ENCODE results near the gene SC5D.

The SC5D gene, protein sequence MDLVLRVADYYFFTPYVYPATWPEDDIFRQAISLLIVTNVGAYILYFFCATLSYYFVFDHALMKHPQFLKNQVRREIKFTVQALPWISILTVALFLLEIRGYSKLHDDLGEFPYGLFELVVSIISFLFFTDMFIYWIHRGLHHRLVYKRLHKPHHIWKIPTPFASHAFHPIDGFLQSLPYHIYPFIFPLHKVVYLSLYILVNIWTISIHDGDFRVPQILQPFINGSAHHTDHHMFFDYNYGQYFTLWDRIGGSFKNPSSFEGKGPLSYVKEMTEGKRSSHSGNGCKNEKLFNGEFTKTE

GRCh38 chr11:121292495-121293287, at the start of gene SC5D:
Gene SC5D (plus strand): TSS chr11:121292771. CDS start chr11:121303376, 10,605 bp downstream.
- peak; percentile 83 for DNase-seq (ENCODE audit: low read depth)

- DNase-seq (ENCODE audit: low read depth), result no peak
Observed at GRCh38 chr11:121244884-121245283, 47.7 kb upstream of the SC5D start.

DNA sequence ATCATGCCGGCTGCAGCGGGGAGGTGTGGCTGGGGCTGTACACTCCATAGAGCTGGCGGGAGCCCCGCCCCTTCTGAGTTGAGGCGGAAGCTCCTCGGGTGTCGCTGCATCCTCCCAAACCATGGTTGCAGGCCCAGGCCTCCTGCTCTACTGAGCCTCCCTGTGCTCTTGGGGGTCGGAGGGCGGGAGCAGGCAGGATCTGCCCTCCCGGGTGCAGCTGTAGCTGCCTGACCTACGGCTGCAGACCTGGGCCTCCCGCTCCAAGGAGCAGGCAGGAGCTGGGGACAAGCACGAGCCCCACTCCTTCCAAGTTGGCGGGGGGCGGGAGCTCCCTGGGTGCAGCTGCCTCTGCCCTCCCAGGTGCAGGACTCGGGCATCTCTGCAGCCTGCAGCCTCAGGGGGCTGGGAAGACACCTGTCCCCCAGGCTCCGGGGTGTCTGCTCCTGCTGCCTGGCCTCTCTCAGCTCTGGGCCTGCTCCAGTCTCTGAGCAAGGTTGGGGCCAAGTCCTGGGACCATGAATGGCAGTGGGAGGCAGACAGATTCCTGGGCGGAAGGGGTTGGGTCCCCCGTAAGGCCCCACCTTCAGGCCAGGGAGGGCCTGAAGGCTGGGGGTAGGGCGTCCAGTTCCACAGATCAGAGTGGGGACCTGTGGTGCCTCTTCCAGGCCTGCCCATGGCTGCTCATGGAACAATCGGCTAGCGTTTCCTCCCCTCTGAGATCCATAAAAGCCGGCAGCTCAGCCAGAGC, 46.4 kb upstream of the SC5D start:
- no peak for DNase-seq (ENCODE audit: low read depth)

DNA sequence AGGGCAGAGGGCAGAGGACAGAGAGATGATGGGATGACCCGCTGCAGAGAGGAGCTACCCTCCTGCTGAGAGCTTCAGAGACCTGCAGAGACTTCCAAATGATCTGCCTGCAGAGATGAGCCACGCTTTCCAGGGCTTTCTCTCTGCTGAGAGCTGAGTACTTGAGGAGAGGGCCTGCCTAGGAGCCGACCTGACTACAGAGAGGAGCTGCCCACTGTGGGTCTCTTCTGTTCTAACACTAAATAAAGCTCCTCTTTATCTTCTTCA, 45.9 kb upstream of the SC5D start:
- DNase-seq (ENCODE audit: low read depth), result no peak

DNA sequence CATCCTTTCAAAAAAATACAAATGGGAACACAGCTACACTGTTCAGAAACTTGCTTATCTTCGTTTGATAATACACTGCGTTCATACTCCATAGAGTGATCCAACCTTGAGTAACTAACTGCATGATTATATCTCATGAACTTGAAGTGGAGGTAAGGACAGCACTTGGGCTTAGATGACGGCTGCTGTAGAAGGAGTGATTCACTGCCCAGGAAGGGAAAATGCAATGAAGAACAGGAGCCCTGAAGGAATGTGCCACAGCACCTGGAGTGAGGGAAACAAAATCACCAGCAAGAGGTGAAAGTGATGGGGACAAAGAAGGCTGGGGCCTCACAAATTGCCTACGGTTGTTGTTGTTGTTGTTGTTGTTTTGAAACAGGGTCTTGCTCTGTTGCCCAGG, 44.1 kb upstream of the SC5D start:
- no peak for DNase-seq (ENCODE audit: low read depth)

GRCh38 chr11:121249039-121249663, 43.4 kb upstream of the SC5D start:
- no peak for DNase-seq (ENCODE audit: low read depth)

DNA sequence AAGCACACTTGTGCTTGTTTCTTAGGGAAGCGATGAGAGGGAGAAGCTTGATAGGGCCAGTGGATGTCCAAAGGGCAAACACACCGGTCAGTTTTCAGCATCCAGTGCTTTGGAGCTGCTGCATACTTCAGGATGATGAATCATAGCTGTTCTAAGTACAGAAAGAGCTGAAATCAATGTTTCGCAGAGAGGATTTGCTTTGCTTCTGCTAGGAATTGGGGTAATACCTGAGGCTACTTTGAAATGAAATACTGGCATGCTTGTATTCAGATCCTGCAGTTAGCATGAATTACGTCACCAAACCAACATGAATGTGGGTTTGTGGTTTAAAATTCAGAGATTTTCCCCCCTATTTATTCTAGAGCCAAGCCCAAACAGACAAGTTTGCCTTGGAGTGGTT, 41.7 kb upstream of the SC5D start:
- DNase-seq (ENCODE audit: low read depth), result no peak

GRCh38 chr11:121253951-121254350, 38.6 kb upstream of the SC5D start:
- no peak for DNase-seq (ENCODE audit: low read depth)

GRCh38 chr11:121254756-121255155, 37.8 kb upstream of the SC5D start:
- DNase-seq (ENCODE audit: low read depth), result no peak

GRCh38 chr11:121255473-121256125, 37.0 kb upstream of the SC5D start:
- no peak for DNase-seq (ENCODE audit: low read depth)

DNA sequence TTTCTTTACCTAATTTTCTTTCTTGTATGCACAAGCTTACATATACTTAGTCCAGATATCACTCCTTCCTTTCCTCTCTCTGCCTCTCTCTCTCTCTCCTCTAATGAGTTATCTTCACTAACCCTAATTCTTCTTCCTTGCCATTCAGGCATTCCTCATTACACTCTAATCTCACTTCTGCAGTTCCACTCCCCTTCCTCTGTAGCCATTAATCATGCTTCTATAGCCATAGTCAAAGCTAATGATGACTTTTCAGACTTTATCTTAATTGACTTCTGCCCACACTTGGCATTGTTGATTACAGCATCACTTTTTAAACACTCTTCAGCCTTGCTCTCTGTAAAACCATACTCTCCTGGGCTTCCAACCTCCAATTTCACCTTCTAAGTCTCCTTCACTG, 35.3 kb upstream of the SC5D start:
- no peak for DNase-seq (ENCODE audit: low read depth)

DNA sequence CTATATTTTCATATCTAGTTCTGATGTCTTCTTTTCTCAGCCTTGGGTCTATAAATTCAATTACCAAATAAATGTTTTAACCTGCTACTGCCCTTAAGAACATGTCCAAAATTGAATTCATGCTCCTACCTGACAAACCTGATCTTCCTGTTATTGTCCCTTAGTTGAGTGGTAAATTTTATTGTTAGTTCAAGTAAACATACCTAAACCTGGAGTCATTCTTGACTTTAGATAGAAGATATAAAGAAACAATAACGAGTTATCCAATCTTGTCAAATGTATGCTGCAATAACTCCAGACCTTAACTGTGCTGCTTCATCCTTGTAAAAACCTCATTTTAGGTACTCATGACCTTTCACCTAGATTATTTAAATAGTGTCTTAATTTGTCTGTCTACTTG, 34.6 kb upstream of the SC5D start:
- DNase-seq (ENCODE audit: low read depth), result no peak

DNA sequence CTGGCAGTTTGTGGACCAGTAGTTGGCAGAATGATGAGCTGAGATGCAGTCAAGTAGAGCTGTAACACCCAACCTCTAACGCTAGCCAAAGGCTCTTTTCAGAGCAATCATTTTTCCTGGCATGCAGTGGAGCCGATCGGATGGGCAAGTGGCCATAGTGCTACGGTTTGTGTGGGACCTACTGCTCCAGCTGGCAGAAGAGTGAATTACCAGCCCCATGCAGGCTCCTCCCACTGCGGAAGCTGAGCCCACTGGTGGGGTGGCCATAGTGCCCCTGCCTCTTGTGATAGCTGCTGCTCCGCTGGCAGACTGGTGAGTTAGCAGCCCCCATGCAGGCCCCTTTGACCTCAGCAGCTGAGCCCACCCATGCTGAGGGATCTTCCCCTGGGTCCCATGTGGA, 27.0 kb upstream of the SC5D start:
- DNase-seq (ENCODE audit: low read depth), result no peak

DNA sequence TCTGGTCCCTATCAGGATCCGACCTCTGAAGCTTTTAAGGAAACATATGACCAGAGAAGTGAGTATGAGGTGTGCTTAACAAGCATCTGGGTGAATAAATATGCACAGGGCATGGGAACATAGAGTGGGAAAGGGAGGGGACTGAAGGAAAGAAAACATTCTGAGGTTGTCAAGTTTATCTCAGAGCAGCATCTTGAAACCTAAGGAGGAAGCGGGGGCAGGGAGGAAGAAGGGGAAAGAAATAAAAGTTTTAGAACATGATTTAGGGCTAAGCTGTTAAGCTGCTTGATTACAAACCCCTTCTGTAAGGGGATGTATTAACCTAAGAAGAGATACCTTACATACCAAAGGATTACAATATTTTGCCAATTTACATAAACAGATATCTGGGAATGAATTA, 24.0 kb upstream of the SC5D start:
- DNase-seq (ENCODE audit: low read depth), result no peak

- DNase-seq (ENCODE audit: low read depth), result no peak
Observed at GRCh38 chr11:121270001-121270678, 22.4 kb upstream of the SC5D start.

DNA sequence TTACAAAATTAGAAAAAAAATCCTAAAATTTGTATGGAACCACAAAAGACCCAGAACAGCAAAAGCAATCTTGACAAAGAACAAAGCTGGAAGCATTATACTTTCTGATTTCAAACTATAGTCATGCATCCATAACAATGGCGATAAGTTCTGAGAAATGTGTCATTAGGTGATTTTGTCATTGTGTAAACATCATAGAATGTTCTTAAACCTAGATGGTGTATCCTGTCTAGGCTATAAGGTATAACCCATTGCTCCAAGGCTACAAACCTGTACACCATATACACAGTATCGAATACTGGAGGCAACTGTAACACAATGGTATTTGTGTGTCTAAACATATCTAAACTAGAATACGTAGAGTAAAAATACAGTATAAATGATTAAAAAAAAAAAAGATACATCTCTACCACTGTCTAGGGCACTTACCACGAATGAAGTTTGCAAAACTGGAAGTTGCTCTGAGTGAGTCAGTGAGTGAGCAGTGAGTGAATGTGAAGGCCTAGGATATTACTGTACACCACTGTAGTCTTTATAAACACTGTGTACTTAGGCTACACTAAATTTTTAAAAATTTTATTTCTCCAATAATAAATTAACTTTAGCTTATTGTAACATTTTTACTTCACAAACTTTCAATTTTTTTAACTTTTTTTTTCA, 18.1 kb upstream of the SC5D start:
- no peak for DNase-seq (ENCODE audit: low read depth)

DNA sequence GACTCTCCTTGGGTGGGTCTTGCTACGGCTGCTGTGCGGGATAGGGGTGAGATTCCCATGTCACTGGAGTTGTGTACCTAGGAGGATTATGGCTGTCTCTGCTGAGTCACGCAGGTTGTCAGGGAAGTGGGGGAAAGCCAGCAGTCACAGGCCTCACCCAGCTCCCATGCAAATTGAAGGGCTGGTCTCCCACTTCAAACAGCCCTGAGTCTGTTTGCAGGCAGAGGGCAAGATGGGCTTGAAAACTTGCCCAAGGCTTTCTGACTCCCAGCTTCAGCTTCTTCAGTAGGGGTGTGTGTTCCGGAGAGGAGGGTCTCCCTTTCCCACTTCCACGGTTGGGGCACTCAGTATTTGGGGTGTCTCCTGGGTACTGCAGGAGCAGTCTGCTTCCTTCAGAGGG, 10.9 kb upstream of the SC5D start:
- no peak for DNase-seq (ENCODE audit: low read depth)

- no peak for DNase-seq (ENCODE audit: low read depth)
Observed at GRCh38 chr11:121282386-121282785, 10.2 kb upstream of the SC5D start.

DNA sequence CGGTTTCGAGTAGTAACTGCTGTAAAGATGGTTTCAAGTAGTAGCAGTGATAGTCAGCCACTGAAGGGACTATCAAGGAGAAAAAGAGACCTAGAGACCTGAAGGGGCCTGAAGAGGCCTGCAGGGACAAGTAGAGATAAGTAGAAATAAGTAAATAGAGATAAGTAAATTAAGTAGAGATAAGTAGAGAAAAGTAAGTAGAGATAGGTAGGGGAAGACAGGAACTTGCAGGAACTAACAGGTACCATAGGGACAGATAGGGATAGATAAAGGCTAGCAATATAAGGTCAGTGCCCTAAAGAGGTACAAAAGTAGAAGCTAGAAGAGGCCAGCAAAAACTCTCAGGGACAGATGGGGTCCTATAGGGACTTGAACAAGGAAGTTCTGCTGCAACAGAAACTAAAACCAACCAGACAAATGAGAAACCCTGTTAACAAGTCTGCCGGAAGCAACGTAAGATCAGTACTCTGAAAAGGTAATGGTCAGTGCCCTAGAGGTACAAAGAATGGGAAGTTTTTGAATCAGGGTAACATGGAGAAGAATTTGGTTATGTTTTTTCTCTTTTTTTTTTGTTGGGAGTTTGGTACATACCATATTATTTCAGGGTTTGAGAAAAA, 9.6 kb upstream of the SC5D start:
- no peak for DNase-seq (ENCODE audit: low read depth)

GRCh38 chr11:121291319-121291718, 1.3 kb upstream of the SC5D start:
- no peak for DNase-seq (ENCODE audit: low read depth)

All from CMK (cell line).